GM19351 (cell line): ENCODE results near the gene PNCK.
"Not testable (repeated sequence)": the region's sequence is repeated elsewhere in the genome, so short reads cannot be mapped to it uniquely, and the experiment has no call there.

Source experiments
- ATAC-seq: cut with Tn5 transposase; IDR thresholded peaks from one replicate; pipeline ENCODE4 v1.9.1; 2021; ENCODE audit warnings: mild to moderate bottlenecking, moderate library complexity; ENCODE audit not compliant: unreplicated experiment

PNCK gene

GRCh38 chrX:153699784-153700371, 26.3 kb upstream of the PNCK start:
- ATAC-seq = not testable (repeated sequence)

- ATAC-seq = not testable (repeated sequence)
Observed at GRCh38 chrX:153699210-153699783, 25.7 kb upstream of the PNCK start.

GRCh38 chrX:153697924-153698865, 24.6 kb upstream of the PNCK start:
- ATAC-seq = no peak

- ATAC-seq = not testable (repeated sequence)
Observed at GRCh38 chrX:153696986-153697722, 23.5 kb upstream of the PNCK start.

GRCh38 chrX:153696538-153696937, 22.9 kb upstream of the PNCK start:
- not testable (repeated sequence) for ATAC-seq

GRCh38 chrX:153696100-153696499, 22.5 kb upstream of the PNCK start:
- ATAC-seq = no peak

GRCh38 chrX:153694687-153695270, 21.2 kb upstream of the PNCK start:
- ATAC-seq = no peak

- ATAC-seq = not testable (repeated sequence)
Observed at GRCh38 chrX:153694256-153694655, 20.6 kb upstream of the PNCK start.

- ATAC-seq = no peak
Observed at GRCh38 chrX:153693216-153694086, 19.8 kb upstream of the PNCK start.

- no peak for ATAC-seq
Observed at GRCh38 chrX:153692611-153693156, 19.1 kb upstream of the PNCK start.

- no peak for ATAC-seq
Observed at GRCh38 chrX:153692003-153692402, 18.4 kb upstream of the PNCK start.

- ATAC-seq = not testable (repeated sequence)
Observed at GRCh38 chrX:153691032-153691827, 17.6 kb upstream of the PNCK start.

GRCh38 chrX:153690466-153690865, 16.9 kb upstream of the PNCK start:
- ATAC-seq = no peak

- no peak for ATAC-seq
Observed at GRCh38 chrX:153689654-153690465, 16.2 kb upstream of the PNCK start.

GRCh38 chrX:153688911-153689590, 15.4 kb upstream of the PNCK start:
- no peak for ATAC-seq

- ATAC-seq = no peak
Observed at GRCh38 chrX:153688506-153688905, 14.9 kb upstream of the PNCK start.

GRCh38 chrX:153688071-153688470, 14.5 kb upstream of the PNCK start:
- ATAC-seq = no peak
